Activated CD4-positive, alpha-beta T cell treated with anti-CD3 and anti-CD28 coated beads, Interleukin-2, amount 50 U/mL, for 4 hours (primary cell): ENCODE measurements around the gene RFC4.

Experiments used
- DNase-seq, 2 experiments: peaks; one replicate each; pipeline ENCODE4 v3.0.0-alpha.2; 2020

The RFC4 gene

DNA sequence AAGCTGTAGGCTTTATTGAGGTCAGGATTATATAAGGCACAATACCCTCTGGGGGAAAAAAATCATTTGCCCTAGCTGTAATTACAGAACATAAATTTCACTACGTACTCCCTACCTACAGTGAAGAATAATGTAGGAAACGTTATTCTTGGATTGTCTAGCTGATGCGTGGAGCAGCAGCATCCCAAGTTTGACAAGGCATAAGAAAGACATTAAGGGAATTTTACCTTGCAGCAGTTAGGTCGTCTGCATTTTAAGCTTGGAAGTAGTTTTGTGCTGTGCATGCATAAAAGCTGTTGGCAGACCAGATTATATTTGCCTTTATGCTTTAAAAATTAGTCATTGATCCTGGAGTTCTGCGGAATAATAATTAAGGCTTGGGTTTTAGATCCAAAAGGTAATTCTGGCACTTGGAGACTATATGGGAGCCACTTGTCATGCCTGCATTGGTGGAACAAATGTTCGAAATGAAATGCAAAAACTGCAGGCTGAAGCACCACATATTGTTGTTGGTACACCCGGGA is 20.7 kb downstream of the RFC4 start:
- no peak for DNase-seq

DNA sequence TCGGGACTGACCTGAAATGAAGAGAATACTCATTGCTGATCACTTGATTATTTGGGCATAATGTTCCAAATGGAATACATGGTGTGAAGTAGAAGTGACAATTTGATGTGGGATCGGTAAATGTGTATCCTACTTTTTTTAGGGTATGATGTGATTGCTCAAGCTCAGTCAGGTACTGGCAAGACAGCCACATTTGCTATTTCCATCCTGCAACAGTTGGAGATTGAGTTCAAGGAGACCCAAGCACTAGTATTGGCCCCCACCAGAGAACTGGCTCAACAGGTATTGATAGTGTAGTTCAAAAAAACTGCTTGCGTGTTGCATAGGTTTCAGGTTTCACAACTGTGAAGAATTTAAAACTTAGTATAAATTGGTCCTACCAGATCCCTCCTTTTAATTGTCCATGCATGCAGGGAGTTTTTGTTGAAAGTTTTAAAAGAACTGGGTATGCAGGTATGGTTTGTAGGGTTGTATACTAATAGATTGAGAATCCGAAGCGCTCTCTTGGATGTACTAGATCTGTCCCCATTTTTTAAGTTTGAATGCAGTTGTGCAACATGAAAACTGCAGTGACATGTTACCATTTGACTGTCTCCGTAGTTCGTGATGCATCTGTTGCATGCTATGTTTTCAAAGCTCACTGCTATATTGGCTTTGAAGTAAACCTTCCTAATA is 21.3 kb downstream of the RFC4 start:
- no peak for DNase-seq

DNA sequence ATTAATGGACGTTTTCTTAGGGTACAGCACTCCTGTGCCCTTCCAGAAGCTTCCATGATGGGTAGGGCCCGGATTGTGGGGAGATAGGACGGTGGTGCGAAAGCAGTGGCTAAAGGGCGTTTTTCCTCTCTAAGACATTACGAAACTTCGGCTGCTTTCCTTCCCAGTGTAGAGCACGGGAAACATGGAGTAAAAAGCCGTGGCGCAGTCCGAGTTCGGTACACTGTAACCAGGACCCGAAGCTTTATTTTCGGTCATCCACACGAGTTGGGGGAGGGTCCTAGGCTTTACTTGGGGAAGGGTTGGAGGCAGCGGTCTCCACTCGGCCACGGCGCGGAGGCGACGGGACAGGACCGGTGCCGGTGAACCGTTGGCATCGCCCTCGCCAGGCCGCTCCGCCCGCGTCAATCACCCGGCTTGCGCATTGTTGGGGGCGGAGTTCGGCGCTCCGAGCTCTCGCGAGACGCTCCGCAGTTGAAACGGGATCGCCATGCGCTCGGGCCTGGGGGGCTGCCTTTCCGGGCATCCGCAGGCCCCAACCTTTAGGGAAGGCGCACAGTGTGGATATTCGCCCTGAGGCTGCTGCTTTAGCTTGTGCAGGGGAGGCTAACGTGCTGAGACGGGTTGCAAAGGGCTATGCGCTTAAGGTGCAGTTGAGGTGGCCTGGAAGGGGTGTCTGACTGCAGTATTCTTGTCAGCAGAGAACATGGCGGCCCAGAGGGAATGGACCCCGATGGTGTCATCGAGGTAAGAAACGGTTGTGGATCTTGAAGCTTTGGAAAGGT is 22.4 kb downstream of the RFC4 start:
- DNase-seq = peak; percentile 73 to 75

GRCh38 chr3:186783058-186783730 is 23.1 kb downstream of the RFC4 start, which contains the start of gene EIF4A2:
Gene EIF4A2, plus strand, starts transcription at chr3:186783577. Its CDS starts 34 bp downstream, at chr3:186783611.
- peak; percentile 88 to 89 for DNase-seq

DNA sequence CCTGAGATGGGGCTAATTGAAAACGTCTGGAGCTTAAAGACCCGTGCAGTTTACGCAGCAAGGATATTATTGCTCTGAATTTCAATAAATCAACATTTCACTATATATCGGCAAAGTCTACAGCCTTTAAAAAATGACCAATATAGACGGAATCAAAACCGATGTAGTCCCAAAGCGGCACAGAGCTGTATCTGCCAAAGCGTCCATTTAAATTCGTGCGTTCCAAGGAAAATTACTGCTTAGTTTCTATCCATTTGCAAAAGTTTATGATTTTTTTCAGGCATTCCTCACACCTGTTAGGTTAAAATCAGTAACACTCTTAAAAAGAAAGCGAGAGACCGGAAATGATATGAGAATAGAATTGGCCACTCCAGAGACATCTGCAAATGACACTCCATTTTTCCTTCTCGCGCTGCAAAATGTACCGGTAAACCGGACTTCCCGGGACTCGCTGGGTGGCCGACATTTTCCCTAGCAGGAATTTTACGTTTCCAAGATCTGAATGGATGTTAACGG is 23.7 kb downstream of the RFC4 start:
- DNase-seq = no peak

DNA sequence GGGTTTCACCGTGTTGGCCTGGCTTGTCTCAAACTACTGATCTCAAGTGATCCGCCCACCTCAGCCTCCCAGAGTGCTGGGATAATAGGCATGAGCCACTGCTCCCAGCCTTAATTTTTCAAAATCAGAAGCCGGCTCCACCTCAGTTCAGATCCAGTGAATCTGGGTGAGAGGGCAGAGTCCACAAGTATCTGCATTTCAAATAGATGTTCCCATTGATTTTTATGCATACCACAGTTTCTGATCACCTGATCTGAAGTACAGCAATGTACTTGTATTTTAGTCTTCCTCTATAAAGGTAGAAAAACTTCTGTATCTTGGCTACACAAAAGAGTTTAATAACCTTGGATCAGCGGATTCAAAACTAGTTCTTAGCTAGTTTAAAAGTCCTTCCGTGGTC is 27.1 kb downstream of the RFC4 start:
- no peak for DNase-seq

- no peak for DNase-seq
Measured at GRCh38 chr3:186775999-186776398, 30.3 kb downstream of the RFC4 start.

DNA sequence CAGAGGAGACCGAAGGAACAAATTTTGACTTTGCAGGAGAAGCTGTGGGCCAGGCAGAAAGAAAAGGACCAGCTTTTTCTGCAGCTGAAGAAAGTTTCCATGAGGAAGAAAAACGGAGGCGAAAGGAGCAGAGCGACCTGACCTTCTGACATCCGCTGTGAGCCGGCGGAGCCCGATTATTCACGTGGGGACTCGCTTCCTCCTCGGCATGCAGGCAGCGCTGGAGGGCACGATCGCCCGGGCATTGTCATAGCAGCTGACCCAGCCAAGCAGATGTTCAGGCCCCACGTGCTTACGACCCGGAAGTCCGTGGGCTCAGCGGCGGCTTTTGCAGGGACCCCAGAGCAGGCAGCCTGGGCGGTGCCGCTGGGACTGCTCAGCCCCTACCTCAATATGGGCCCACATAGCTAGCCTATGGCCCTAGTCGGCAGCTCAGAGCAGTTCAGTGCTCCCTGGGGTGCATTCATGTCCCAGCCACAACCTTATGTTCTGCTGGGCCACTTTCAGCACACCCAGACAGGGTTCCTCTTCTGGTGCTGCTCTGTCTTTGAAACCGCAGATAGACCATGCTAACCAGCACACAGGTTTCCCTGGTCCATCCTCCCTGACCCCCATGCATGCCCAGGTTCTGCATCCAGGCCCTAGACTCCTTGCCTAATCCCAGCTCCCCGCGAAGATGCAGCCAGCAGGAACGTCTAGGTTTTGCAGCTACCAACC is 33.4 kb downstream of the RFC4 start:
- peak; percentile 41 to 54 for DNase-seq

DNA sequence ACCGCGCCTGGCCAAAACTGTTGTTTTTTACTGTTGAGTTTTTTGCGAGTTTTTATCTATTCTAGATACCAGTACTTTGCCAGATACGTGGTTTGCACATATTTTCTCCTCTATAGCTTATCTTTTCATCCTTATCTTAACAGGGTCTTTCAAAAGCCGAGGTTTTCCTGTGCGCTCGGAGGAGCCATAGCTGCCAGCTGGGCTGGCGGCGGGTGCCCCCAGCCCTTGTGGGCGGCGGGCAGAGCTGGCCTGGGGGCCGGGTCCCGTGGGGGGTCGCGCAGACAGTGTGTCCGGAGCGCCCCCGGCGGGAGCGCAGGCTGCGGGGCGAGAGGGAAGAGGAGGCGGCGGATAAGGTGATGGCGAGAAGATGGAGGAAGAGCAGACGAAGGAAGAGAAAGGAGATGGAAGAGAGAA is 34.0 kb downstream of the RFC4 start:
- DNase-seq = peak in 1 of 2 experiments; percentile 7

GRCh38 chr3:186760897-186761447 is 45.3 kb downstream of the RFC4 start:
- no peak for DNase-seq

- DNase-seq = no peak
Measured at GRCh38 chr3:186760141-186760833, 46.0 kb downstream of the RFC4 start.

DNA sequence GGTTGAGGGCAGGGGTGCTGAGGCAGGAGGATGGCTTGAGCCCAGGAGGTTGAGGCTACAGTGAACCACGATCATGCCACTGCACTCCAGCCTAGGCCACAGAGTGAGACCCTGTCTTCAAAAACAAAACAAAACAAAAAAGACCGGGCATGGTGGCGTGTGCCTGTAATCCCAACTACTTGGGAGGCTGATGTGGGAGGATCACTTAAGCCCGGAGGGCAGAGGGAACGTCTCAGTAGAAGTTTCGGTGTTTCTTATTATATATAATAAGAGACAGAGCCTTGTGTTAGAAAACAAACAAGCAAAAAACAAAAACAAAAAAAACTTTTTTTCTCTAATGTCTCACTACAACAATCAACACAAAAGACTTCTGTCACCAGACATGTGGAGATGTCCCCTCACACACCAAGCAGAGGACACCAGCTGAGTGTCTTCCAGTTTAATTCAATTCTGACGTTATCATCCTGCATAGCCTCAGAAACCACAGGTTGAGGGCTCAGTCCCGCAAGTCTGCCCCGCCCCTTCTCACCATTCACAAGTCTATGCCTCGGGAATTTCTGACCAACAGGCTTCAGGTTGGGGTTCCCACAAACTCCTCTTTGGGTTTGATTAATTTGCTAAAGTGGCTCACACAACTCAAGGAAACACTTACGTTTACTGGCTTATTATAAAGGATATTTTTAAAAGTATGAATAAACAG is 46.9 kb downstream of the RFC4 start:
- no peak for DNase-seq

DNA sequence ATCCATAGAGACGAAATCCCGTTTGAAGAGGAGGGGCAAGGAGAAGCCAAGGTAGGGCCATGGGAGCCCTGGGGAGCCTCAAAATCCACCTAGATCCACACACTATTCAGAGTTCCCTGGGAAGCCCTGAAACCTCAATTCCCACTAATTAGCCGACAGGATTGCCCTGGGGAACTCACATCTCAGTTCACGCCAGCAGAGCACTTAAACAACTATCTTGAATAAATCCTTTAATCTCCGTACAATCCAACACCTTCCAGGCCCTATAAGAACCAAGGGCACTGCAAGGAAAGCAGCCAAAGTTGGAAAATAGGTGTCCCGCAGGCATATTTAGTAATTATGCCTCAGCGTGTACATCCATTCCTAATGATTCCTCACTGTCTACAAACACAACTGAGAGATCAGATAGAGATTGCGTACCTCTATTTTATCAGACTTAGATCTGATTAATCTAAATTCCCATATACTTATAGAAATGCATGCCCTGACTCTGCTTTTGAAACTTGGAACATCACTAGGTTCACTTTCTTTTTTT is 48.5 kb downstream of the RFC4 start:
- no peak for DNase-seq

GRCh38 chr3:186757214-186757613 is 49.1 kb downstream of the RFC4 start:
- DNase-seq = no peak

DNA sequence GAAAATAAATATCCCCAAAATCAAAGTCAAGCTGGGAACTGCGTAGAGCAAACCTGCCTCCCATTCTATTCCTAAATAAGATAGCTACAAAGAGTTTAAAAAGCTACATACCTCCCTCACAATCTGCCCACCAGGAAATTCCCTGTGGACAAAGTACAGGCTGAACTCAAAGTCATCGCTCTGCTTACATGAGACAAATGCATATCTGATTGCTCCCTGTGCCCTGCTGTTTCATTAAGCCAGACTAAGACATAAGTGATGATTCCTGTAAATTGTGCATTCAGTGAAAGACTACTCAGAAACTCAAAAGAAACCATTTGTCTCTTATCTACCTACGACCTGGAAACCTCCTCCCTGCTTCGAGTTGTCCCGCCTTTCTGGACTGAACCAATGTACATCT is 51.4 kb downstream of the RFC4 start:
- DNase-seq = no peak

- no peak for DNase-seq
Measured at GRCh38 chr3:186754006-186754405, 52.3 kb downstream of the RFC4 start.

DNA sequence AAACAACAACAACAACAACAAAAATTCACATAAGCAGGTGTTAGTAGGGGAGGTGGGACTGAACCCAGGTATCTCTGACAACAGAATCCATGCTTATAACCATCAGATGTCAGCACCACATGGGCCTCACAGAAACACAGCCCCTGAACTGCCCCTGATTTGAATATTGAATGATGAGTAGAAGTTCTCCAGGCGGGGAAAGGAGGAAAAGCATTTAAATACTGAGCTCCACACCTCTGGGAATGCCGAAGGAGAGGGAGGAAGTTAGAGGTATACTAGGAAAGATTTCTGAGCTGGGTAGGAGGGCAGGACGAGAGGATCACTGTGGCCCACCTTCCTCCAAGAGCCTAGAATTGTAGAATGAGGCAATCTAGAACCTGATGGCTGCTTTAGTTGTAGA is 54.8 kb downstream of the RFC4 start:
- no peak for DNase-seq

DNA sequence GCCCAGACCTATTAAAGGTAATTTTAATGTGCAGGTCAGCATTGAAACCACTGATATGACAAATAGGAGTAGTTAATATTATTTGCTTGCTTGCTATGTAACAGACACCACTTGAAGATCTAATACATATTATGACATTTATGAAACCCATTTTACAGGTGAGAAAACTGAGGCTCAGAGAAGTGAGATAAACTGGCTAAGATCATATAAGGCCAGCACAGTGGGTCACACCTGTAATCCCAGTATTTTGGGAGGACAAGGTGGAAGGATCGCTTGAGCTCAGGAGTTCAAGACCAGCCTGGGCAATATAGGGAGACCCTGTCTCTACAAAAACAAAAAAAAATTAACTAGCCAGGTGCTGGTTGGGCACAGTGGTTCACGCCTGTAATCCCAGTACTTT is 56.0 kb downstream of the RFC4 start:
- DNase-seq = no peak

GRCh38 chr3:186746008-186746407 is 60.3 kb downstream of the RFC4 start:
- DNase-seq = no peak

DNA sequence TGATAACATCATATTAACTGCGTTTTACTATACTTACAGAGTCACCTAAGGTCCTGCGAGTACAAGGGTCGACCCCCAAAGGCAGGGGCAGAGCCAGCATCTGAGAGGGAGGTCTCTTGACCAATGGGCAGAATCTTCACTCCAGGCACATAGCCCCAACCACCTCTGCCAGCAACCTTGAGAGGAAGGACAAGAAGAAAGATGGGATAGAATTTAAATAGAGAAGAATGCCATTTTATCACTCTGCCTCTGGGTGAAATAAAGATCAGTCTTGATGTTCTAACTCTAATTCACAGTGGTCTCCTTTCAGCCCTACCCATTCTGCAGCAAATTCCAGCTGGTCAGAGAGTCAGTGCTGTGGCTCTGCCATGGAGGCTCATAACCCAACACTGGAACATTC is 62.6 kb downstream of the RFC4 start:
- DNase-seq = no peak
